ENCODE results near the gene PARD6B.

Gene PARD6B

GRCh38 chr20:50729901-50730764 lies 1.2 kb upstream of the PARD6B start:
- peak overlapping the region; percentile 70 for H3K4me3 ChIP-seq (ENCODE audit: low read depth, low read length)
- H3K27me3 ChIP-seq (ENCODE audit: insufficient read depth, low read depth, severe bottlenecking): no peaks in the 10 kb centered on the region
- H3K27ac ChIP-seq: peak overlapping the region; percentile 85
- DNase-seq: no peak
- TF ChIP-seq, protein P1, sequence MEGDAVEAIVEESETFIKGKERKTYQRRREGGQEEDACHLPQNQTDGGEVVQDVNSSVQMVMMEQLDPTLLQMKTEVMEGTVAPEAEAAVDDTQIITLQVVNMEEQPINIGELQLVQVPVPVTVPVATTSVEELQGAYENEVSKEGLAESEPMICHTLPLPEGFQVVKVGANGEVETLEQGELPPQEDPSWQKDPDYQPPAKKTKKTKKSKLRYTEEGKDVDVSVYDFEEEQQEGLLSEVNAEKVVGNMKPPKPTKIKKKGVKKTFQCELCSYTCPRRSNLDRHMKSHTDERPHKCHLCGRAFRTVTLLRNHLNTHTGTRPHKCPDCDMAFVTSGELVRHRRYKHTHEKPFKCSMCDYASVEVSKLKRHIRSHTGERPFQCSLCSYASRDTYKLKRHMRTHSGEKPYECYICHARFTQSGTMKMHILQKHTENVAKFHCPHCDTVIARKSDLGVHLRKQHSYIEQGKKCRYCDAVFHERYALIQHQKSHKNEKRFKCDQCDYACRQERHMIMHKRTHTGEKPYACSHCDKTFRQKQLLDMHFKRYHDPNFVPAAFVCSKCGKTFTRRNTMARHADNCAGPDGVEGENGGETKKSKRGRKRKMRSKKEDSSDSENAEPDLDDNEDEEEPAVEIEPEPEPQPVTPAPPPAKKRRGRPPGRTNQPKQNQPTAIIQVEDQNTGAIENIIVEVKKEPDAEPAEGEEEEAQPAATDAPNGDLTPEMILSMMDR (IDR thresholded peaks at IDR 0.05; ENCODE audit: low read depth, low read length): no peak
- H3K36me3 ChIP-seq: peaks cover 9% of the 10 kb centered on the region
- no peaks in the 10 kb centered on the region for H3K9me3 ChIP-seq (ENCODE audit: severe bottlenecking)

- TF ChIP-seq, protein P1 (IDR thresholded peaks at IDR 0.05; ENCODE audit: low read depth, low read length): no peak
- Histone ChIP-seq H3K27me3 (ENCODE audit: insufficient read depth, low read depth, severe bottlenecking) (no peaks in the 10 kb centered on the region), H3K36me3 (peaks cover 9% of the 10 kb centered on the region), H3K27ac (peak overlapping the region; percentile 85), H3K9me3 (ENCODE audit: severe bottlenecking) (no peaks in the 10 kb centered on the region), H3K4me3 (ENCODE audit: low read depth, low read length) (peak overlapping the region; percentile 70)
- no peak for DNase-seq
Measured at GRCh38 chr20:50730765-50731054, 670 bp upstream of the PARD6B start.

GRCh38 chr20:50731930-50732690 lies 730 bp downstream of the PARD6B start:
- Histone ChIP-seq H3K27ac (peak overlapping the region; percentile 84), H3K4me3 (ENCODE audit: low read depth, low read length) (peak overlapping the region; percentile 77), H3K9me3 (ENCODE audit: severe bottlenecking) (no peaks in the 10 kb centered on the region), H3K36me3 (peaks cover 9% of the 10 kb centered on the region), H3K27me3 (ENCODE audit: insufficient read depth, low read depth, severe bottlenecking) (no peaks in the 10 kb centered on the region)
- TF ChIP-seq, protein P1 (IDR thresholded peaks at IDR 0.05; ENCODE audit: low read depth, low read length): no peak
- peak; percentile 27 for DNase-seq

- TF ChIP-seq, protein P1 (IDR thresholded peaks at IDR 0.05; ENCODE audit: low read depth, low read length): no peak
- no peak overlapping the region for H3K27ac ChIP-seq
- H3K9me3 ChIP-seq (ENCODE audit: severe bottlenecking): no peaks in the 10 kb centered on the region
- peaks cover 12% of the 10 kb centered on the region for H3K36me3 ChIP-seq
- no peak overlapping the region for H3K4me3 ChIP-seq (ENCODE audit: low read depth, low read length)
- H3K27me3 ChIP-seq (ENCODE audit: insufficient read depth, low read depth, severe bottlenecking): no peaks in the 10 kb centered on the region
- no peak for DNase-seq
Measured at GRCh38 chr20:50733644-50734349, 2.4 kb downstream of the PARD6B start.

GRCh38 chr20:50734730-50735679 lies 3.6 kb downstream of the PARD6B start:
- DNase-seq: no peak
- Histone ChIP-seq H3K4me3 (ENCODE audit: low read depth, low read length) (no peak overlapping the region), H3K9me3 (ENCODE audit: severe bottlenecking) (no peaks in the 10 kb centered on the region), H3K27ac (no peak overlapping the region), H3K36me3 (peaks cover 17% of the 10 kb centered on the region), H3K27me3 (ENCODE audit: insufficient read depth, low read depth, severe bottlenecking) (no peaks in the 10 kb centered on the region)
- TF ChIP-seq, protein P1 (IDR thresholded peaks at IDR 0.05; ENCODE audit: low read depth, low read length): no peak

Measured in WERI-Rb-1 (cell line).